GM12875 (cell line): Measurements from ENCODE around the gene SRGAP1.
"Not testable (repeated sequence)": the region's sequence is repeated elsewhere in the genome, so short reads cannot be mapped to it uniquely, and the experiment has no call there.

Experiments used
- H3K4me3 ChIP-seq: one replicate; pipeline ENCODE4 v1.5.1; 2011; ENCODE audit warnings: low read depth, low read length, control low read depth
- CTCF ChIP-seq: IDR thresholded peaks from 2 replicates; pipeline ENCODE4 v1.5.1; 2011; ENCODE audit warnings: low read depth, mild to moderate bottlenecking, control low read depth, inconsistent platforms, low read length, moderate library complexity, borderline replicate concordance; ENCODE audit not compliant: insufficient read depth

Gene SRGAP1

GRCh38 chr12:64064706-64065105 lies 220.2 kb downstream of the SRGAP1 start:
- TF ChIP-seq CTCF: no peak
- H3K4me3 ChIP-seq: no peak overlapping the region

GRCh38 chr12:64065881-64066451 lies 221.5 kb downstream of the SRGAP1 start:
- no peak for TF ChIP-seq CTCF
- H3K4me3 ChIP-seq: no peak overlapping the region

- H3K4me3 ChIP-seq: no peak overlapping the region
- TF ChIP-seq CTCF: no peak
Observed at GRCh38 chr12:64066776-64067175, 222.3 kb downstream of the SRGAP1 start.

- no peak overlapping the region for H3K4me3 ChIP-seq
- TF ChIP-seq CTCF: no peak
Observed at GRCh38 chr12:64070454-64070853, 226.0 kb downstream of the SRGAP1 start.

GRCh38 chr12:64072916-64073575 lies 228.5 kb downstream of the SRGAP1 start:
- no peak overlapping the region for H3K4me3 ChIP-seq
- no peak for TF ChIP-seq CTCF

- not testable (repeated sequence) for H3K4me3 ChIP-seq
Observed at GRCh38 chr12:64076565-64076964, 232.1 kb downstream of the SRGAP1 start.

GRCh38 chr12:64077922-64078321 lies 233.4 kb downstream of the SRGAP1 start:
- no peak for TF ChIP-seq CTCF
- no peak overlapping the region for H3K4me3 ChIP-seq
